Muscle layer of colon (tissue), 2 donors: ENCODE results near the gene PAWR.
"Not testable (repeated sequence)": the region's sequence is repeated elsewhere in the genome, so short reads cannot be mapped to it uniquely, and the experiment has no call there.

Source experiments
- H3K27ac ChIP-seq: one replicate; pipeline ENCODE4 v1.7.0; 2013; ENCODE audit warnings: low read depth, mild to moderate bottlenecking, low read length, moderate library complexity
- H3K27me3 ChIP-seq, 2 donors: one replicate each; pipeline ENCODE4 v1.7.0; 2013; ENCODE audit warnings: low read length in 2 of 2, mild to moderate bottlenecking in 2 of 2; ENCODE audit not compliant: insufficient read depth in 2 of 2, control insufficient read depth in 1 of 2
- H3K36me3 ChIP-seq: one replicate; pipeline ENCODE4 v1.7.0; 2013; ENCODE audit warnings: mild to moderate bottlenecking, low read length; ENCODE audit not compliant: insufficient read depth
- H3K4me1 ChIP-seq: one replicate; pipeline ENCODE4 v1.7.0; 2013; ENCODE audit warnings: mild to moderate bottlenecking, low read length; ENCODE audit not compliant: insufficient read depth
- H3K4me3 ChIP-seq, 2 donors: one replicate each; pipeline ENCODE4 v1.7.0; 2013; ENCODE audit warnings: low read length in 2 of 2, low read depth in 1 of 2, mild to moderate bottlenecking in 1 of 2, moderate library complexity in 1 of 2
- H3K9ac ChIP-seq: one replicate; pipeline ENCODE4 v1.7.0; 2013; ENCODE audit warnings: low read length
- H3K9me3 ChIP-seq: one replicate; pipeline ENCODE4 v1.7.0; 2013; ENCODE audit warnings: mild to moderate bottlenecking, low read length
- donor health status: abdominal sarcoma.
- donor health status: Adenocarcinoma of cecum.

The PAWR gene

DNA sequence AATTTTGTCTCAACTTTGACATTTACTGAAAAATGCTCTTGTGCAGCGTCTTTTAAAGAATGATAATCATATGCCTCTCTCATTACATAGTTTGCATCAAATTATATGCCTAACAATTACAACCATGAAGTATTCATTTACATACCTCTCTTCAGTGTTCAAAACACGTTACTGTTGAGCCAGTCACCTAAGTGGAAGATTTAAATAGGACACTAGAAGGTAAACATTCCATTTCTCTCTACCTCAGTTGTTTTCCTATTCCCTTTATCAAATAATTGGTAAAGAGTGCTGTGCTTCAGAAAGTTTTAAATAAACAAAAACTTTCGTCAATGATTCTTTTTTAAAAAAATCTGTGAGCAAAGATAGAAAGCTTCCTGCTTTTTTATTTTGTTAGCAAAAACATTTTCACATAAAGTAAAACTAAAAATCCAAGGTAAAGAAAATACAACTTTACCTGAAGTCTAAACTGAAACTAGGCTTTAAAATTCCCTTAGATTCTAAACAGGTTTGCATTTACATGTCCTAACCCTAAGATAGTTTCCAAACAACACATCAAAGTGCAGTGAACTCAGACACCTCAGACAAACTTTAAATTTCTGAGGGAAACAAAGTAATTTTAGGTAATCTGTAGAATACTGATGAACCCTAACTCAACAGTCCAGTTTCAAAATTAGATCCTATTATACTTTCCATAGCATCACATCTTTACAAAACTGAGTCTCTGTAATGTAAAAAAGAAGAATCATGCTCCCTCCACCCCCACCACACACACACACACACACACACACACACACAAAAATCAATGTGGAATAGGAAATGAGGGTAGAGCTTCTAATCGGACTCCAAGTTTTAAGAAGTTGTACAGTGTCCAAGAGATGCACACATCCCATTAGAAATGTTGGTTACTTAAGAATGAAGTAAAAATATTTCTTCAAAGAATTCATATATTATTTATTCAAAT, 46.2 kb downstream of the PAWR start:
- Histone ChIP-seq H3K4me3 (no peak overlapping the region), H3K36me3 (no peaks in the 10 kb centered on the region), H3K4me1 (no peaks in the 10 kb centered on the region), H3K27ac (no peak overlapping the region), H3K9me3 (no peaks in the 10 kb centered on the region), H3K27me3 (no peaks in the 10 kb centered on the region), H3K9ac (no peak overlapping the region)

DNA sequence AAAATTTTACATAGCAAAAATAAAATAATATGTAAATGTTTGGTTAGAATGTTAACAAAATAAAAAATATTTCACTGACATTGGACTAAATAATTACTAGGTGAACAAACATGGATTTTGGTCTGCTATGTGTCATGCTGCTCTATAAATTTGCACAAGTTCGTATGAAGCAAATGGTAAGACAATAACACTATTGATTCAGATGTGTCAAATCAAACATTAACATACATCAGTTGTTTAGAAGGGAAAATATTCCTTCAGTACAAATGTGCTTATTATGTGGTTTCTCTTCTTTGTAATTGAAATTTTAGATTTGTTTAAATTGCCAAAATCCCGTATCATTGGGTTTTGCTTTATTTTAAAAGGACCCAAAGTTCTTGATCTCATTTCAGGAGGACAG, 46.9 kb downstream of the PAWR start:
- no peak overlapping the region for H3K4me3 ChIP-seq
- H3K36me3 ChIP-seq = no peaks in the 10 kb centered on the region
- no peaks in the 10 kb centered on the region for H3K4me1 ChIP-seq
- no peaks in the 10 kb centered on the region for H3K27me3 ChIP-seq
- no peaks in the 10 kb centered on the region for H3K9me3 ChIP-seq
- H3K9ac ChIP-seq = no peak overlapping the region
- H3K27ac ChIP-seq = no peak overlapping the region

DNA sequence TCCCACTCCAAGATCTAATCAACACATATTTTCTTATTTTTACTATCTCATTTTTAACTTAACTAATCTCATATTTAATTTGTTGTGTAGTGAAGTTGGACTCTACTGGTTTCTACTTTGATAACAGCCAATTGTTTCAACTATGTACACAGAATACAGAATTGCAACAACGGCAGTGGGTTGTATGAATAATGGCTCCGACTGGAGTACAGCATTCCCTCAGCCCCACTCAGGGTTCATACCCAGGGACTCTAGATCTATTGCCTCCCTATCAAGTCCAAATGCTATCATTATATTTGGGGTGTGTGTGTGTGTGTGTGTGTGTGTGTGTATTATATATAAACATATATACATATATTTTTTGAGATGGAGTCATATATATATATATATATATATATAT, 52.3 kb downstream of the PAWR start:
- H3K27ac ChIP-seq = no peak overlapping the region
- H3K27me3 ChIP-seq = no peaks in the 10 kb centered on the region
- H3K36me3 ChIP-seq = no peaks in the 10 kb centered on the region
- H3K4me3 ChIP-seq = no peak overlapping the region
- no peaks in the 10 kb centered on the region for H3K4me1 ChIP-seq
- no peaks in the 10 kb centered on the region for H3K9me3 ChIP-seq
- H3K9ac ChIP-seq = no peak overlapping the region

DNA sequence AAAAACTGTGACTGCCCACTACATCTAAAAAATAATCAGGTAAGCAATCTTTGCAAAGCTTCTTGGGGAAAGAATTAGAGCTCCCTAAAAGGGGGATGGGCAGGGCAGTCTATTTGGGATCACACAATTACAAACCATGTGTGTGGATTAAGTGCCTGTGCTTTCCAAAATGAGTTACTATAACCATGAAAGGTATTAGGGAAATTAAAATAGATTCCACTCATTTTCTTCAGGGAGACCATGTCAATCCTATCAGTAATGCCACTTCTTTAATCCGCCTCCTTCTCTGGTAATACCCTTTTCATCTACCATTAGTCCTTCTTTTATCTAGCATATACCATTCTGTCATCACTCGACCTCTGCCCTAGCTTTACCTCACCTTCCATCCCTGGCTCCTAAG, 53.7 kb downstream of the PAWR start:
- Histone ChIP-seq H3K4me1 (no peaks in the 10 kb centered on the region), H3K9me3 (no peaks in the 10 kb centered on the region), H3K27ac (no peak overlapping the region), H3K36me3 (no peaks in the 10 kb centered on the region), H3K4me3 (no peak overlapping the region), H3K9ac (no peak overlapping the region), H3K27me3 (no peaks in the 10 kb centered on the region)

DNA sequence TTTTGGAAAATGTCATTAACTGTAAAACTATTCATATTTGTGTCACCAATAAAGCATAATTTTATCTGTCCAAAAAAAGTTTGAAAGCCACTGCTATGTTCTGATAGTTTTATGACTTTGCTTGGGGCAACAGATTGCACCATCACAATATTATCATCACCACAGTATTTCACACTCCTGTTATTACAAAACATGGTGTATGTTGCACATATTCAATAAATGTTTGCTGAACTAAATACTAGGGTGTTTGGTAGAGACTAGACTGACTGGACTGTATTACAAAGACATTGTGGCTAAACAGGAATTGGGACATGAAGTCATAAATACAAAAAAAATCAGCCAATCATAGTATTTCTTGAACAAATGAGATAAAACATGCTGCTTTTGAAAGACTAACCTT, 55.1 kb downstream of the PAWR start:
- no peak overlapping the region for H3K9ac ChIP-seq
- no peaks in the 10 kb centered on the region for H3K9me3 ChIP-seq
- H3K27ac ChIP-seq = no peak overlapping the region
- no peak overlapping the region for H3K4me3 ChIP-seq
- no peaks in the 10 kb centered on the region for H3K27me3 ChIP-seq
- no peaks in the 10 kb centered on the region for H3K4me1 ChIP-seq
- H3K36me3 ChIP-seq = no peaks in the 10 kb centered on the region

DNA sequence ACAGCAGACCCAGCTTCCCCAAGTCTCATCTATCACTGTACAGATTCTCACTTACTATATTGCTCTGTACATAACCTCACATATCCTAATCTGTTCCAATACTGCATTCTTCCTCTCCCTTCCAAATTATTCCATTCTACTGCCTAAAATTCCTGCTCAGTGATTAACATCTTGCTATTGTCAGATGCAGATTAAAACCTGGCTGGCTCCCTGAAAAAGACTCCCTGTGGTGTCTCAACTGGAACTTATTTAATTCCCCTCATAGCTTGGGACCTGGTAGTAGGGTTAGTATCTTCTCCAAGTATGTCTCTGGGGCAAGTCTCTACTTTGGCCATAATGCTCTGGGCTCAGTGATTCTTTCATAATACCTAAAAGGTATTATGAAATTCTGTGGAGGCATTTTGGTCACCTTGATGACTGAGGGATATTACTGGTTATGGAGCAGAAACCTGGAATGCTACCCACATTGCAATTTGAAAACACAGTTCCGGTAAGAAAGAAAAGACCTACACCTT, 55.8 kb downstream of the PAWR start:
- no peaks in the 10 kb centered on the region for H3K36me3 ChIP-seq
- H3K27me3 ChIP-seq = no peaks in the 10 kb centered on the region
- H3K4me1 ChIP-seq = no peaks in the 10 kb centered on the region
- no peak overlapping the region for H3K27ac ChIP-seq
- no peak overlapping the region for H3K4me3 ChIP-seq
- H3K9me3 ChIP-seq = no peaks in the 10 kb centered on the region
- H3K9ac ChIP-seq = no peak overlapping the region

DNA sequence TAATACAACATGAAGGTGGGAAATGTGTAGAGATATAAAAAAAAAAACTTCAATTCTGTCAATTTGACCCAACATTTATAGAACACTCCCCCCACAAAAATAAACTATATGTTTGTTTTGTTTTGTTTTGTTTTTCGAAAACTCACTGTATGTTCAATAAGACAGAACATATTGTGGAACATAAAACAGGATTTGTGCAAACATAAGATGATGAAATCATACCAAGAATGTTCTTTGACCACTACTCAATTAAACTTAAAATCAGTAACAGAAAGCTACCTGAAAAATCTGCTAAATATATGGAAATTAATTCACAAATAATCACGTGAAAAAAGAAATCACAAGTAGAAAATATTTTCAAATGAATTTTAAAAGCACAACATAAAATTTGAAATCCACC, 61.2 kb downstream of the PAWR start:
- no peak overlapping the region for H3K27ac ChIP-seq
- no peaks in the 10 kb centered on the region for H3K4me1 ChIP-seq
- no peaks in the 10 kb centered on the region for H3K9me3 ChIP-seq
- H3K4me3 ChIP-seq = no peak overlapping the region
- no peaks in the 10 kb centered on the region for H3K36me3 ChIP-seq
- H3K9ac ChIP-seq = no peak overlapping the region
- H3K27me3 ChIP-seq = no peaks in the 10 kb centered on the region

DNA sequence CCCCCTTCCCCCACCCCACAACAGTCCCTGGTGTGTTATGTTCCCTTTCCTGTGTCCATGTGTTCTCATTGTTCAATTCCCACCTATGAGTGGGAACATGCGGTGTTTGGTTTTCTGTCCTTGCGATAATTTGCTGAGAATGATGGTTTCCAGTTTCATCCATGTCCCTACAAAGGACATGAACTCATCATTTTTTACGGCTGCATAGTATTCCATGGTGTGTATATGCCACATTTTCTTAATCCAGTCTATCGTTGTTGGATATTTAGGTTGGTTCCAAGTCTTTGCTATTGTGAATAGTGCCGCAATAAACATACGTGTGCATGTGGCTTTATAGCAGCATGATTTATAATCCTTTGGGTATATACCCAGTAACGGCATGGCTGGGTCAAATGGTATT, 64.0 kb downstream of the PAWR start:
- not testable (repeated sequence) for H3K36me3 ChIP-seq, H3K9ac ChIP-seq, H3K9me3 ChIP-seq, H3K27ac ChIP-seq, H3K27me3 ChIP-seq, H3K4me3 ChIP-seq, H3K4me1 ChIP-seq

DNA sequence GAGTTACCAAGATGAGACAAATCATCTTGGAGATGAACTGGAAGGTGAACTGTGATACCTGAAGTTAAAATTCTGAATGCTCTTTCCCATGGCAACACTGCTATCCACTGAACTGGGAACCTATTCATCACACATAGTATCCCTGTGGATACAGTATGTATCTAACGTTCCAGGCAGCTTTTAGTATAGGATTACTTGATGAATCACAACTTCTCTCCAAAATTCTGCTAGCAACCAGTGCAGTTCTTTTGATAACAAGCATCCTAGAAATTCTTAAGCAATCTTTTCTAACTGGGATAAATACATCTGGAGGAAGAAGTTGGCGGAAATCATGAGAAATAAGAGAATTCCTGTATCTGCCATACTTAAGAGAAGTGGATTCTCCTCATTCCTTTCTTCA, 66.4 kb downstream of the PAWR start:
- Histone ChIP-seq H3K27me3 (no peaks in the 10 kb centered on the region), H3K36me3 (no peaks in the 10 kb centered on the region), H3K4me3 (no peak overlapping the region), H3K4me1 (no peaks in the 10 kb centered on the region), H3K9ac (no peak overlapping the region), H3K9me3 (no peaks in the 10 kb centered on the region), H3K27ac (no peak overlapping the region)

DNA sequence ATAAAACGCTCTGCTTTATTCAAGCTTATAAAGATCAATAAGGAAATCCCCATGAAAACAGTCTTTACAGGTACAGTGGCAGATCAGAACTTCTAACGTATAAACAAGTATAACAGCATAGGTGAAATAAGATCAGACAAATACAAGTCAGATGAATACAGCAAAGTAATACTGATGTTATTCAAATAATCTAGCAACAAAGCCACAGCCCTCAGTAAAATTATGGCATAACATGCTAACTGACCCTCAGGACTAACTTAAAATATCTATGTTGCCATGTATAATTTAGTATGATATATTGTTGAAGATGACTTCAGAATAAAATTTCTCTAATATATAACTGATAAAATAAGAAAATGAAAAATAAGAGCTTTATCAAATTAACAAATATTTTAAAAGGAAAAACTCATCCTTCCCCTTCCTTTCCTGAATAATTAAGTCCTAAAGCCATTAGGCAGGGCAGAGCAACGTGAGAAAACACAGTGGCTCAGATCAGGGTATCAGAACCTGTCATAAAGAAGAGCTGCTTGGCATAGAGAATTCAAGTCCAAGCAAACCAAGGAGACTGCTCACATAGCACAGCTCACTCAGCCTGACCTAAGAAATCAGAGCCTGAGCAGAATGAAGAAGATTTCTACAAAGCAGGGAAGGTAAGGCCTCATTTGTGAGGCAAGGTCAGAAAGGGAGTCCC, 70.7 kb downstream of the PAWR start:
- H3K36me3 ChIP-seq = no peaks in the 10 kb centered on the region
- no peaks in the 10 kb centered on the region for H3K27me3 ChIP-seq
- no peaks in the 10 kb centered on the region for H3K9me3 ChIP-seq
- H3K27ac ChIP-seq = no peak overlapping the region
- no peak overlapping the region for H3K4me3 ChIP-seq
- no peaks in the 10 kb centered on the region for H3K4me1 ChIP-seq
- no peak overlapping the region for H3K9ac ChIP-seq

DNA sequence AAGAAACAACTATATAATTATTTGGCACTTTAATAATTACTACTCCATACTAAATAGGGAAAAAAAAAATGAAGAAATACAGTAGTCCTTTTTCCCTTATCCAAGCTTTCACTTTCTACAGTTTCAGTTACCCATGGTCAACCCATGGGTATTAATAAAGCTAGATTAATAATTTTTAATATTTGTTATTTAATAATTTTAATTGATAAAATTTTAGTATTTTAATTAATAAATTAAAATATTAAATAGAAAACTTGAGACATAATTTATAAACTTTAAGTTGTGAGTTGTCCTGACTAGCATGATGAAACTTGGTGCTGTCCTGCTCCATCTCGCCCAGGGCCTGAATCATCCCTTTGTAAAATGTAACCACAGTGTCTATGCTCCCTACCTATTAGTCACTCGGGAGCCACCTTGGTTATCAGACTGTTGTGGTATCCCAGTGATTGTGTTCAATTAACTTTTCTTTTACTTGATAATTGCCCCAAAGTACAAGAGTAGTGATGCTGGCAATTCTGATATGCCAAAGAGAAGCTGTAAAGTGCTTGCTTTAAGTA, 71.8 kb downstream of the PAWR start:
- no peaks in the 10 kb centered on the region for H3K4me1 ChIP-seq
- no peaks in the 10 kb centered on the region for H3K36me3 ChIP-seq
- H3K9me3 ChIP-seq = no peaks in the 10 kb centered on the region
- H3K27me3 ChIP-seq = no peaks in the 10 kb centered on the region
- no peak overlapping the region for H3K4me3 ChIP-seq
- H3K9ac ChIP-seq = no peak overlapping the region
- H3K27ac ChIP-seq = no peak overlapping the region
